Gastrocnemius medialis (tissue), 4 donors: ENCODE measurements around the gene FANCC.

Source experiments
- POLR2A ChIP-seq, 2 donors: fragments of 450-650 bp; IDR thresholded peaks; one replicate each; pipeline ENCODE4 v1.6.1; 2017; ENCODE audit warnings: antibody characterized with exemption in 2 of 2, mild to moderate bottlenecking in 2 of 2, moderate library complexity in 2 of 2
- TF ChIP-seq, protein P1 (sequence below), 5 experiments: fragments of 450-650 bp in 3 of 5; fragments of 200-600 bp in 2 of 5; sonication (generic) in 2 of 5; IDR thresholded peaks in 4 of 5; conservative IDR thresholded peaks in 1 of 5; 1 replicate in 4 of 5; 2 replicates in 1 of 5; pipeline ENCODE4 v1.5.1; 2016 to 2019; ENCODE audit warnings: antibody characterized with exemption in 5 of 5, mild to moderate bottlenecking in 3 of 5, moderate library complexity in 3 of 5

DNA sequence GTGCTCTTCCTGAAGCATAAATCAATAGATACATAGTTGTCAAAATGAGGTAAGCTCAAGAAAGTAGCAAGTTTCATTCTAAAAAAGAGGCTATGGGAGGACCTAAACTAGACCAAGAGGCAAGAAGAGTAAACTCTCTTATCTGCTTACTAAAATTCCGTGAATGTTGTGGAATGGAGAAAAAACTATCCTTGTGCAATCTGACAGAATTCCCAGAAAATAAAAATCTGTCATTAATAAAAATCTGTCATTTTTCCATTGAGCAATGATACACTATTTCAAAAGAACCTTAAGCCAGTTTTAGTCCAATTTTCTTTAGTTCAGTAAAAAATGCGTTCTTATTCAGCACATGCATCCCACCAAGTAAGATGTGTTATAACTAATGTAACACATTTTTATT, 15.9 kb upstream of the FANCC start:
- TF ChIP-seq, protein P1, sequence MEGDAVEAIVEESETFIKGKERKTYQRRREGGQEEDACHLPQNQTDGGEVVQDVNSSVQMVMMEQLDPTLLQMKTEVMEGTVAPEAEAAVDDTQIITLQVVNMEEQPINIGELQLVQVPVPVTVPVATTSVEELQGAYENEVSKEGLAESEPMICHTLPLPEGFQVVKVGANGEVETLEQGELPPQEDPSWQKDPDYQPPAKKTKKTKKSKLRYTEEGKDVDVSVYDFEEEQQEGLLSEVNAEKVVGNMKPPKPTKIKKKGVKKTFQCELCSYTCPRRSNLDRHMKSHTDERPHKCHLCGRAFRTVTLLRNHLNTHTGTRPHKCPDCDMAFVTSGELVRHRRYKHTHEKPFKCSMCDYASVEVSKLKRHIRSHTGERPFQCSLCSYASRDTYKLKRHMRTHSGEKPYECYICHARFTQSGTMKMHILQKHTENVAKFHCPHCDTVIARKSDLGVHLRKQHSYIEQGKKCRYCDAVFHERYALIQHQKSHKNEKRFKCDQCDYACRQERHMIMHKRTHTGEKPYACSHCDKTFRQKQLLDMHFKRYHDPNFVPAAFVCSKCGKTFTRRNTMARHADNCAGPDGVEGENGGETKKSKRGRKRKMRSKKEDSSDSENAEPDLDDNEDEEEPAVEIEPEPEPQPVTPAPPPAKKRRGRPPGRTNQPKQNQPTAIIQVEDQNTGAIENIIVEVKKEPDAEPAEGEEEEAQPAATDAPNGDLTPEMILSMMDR (IDR thresholded peaks at IDR 0.05 in 4 of 5, conservative IDR thresholded peaks at IDR 0.05 in 1 of 5): no peak
- TF ChIP-seq POLR2A (IDR thresholded peaks at IDR 0.05): no peak
